HK-2 (cell line): Measurements from ENCODE around the gene EFCAB8.
"Not testable (repeated sequence)": the region's sequence is repeated elsewhere in the genome, so short reads cannot be mapped to it uniquely, and the experiment has no call there.

Source experiments
- DNase-seq: peaks from one replicate; pipeline ENCODE4 v3.0.0-alpha.2; 2018; ENCODE audit not compliant: unreplicated experiment

EFCAB8 gene

GRCh38 chr20:32841174-32841573, 17.5 kb upstream of the EFCAB8 start:
- DNase-seq, result no peak

DNA sequence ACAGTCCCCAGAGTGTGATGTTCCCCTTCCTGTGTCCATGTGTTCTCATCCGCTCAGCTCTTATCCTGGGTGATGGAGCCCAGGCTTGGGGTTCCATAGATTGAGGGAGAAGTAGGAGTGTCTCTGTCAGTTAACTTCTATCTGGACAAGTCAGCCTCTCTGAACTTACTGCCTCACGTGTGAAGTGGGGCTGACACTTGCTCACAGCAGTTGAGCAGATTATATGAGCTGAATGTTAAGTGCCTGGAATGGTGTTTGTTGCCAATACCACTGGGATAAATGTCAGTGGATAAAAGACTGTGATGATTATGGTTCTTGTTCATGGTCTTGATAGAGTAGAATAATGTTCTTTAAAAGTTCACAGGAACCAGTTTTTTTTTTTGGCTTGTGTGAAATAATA, 17.1 kb upstream of the EFCAB8 start:
- DNase-seq, result no peak

DNA sequence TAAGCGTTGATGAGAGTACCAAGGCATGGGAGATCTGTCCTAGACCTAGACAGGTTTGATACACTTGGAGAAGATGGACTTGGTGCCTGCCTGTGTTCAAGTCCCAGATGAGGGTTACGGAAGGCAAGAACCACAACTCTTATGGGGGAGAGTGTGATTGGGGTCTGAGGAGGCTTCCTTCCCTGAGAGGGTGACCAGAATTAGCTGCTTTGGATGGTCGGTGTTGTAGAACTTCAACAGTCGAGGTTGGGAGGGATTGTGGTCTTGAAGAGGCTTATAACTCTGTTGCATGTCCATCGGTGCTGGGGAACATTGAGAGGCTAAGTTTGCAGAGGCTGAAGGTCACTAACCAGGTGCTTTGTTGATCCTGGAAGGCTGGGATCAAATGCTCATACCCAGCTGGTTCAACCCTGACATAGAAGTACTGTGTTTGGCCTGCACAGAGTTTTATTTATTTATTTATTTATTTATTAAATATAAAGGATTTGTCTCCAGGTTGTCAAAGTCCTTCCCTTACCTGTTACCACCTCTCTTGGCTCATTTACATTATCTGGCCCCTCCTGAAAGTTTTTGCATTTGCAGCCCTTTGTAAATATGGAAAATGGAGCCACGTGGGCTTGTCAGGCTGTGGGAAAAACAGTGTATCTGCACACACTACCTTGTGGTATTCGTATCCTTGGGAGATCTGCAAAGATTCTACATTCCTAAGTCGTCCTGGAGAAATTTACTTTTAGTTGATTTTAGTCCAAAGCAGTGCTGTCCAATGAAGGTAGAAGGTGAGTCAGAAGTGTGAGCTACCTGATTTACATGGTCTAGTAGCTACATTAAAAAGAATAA, 15.8 kb upstream of the EFCAB8 start:
- no peak for DNase-seq

DNA sequence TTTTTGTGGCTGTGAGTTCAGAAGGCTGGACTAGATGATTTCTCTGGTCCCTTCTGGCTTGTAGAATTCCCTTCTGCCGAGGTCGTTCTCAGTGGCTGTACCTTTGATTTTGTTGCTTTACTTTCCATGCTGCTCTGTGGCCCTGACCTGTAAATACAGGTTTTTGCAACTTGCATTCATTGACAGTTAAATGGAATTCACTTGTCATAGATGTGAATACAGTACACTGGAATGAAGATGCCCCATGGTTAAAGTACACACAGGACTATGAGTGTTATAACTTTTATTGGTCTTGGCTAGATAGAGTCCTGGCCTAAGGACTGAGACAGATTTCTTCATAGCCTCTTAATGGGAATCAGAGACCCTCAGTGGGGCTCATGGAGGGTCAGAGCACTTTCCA, 12.9 kb upstream of the EFCAB8 start:
- DNase-seq, result no peak

DNA sequence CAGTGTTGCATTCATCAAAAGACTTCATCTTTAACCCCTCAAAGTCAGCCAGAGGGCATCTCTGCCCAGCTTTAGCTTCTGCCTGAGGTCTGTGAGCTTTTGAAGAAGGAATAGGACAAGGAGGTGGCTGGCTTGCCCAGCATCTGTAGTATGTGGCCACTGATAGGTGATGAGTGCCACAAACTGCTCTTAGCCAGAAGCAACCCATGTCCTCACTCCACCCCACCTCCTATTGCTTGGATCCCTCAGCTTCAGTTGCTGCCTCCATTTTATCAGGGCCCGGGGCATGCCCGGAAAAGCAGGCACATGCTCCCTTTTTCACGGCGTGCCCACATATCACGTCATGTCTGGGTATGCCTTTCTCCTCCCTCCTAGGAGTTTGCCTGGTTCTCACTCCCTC, 11.9 kb upstream of the EFCAB8 start:
- DNase-seq, result no peak

DNA sequence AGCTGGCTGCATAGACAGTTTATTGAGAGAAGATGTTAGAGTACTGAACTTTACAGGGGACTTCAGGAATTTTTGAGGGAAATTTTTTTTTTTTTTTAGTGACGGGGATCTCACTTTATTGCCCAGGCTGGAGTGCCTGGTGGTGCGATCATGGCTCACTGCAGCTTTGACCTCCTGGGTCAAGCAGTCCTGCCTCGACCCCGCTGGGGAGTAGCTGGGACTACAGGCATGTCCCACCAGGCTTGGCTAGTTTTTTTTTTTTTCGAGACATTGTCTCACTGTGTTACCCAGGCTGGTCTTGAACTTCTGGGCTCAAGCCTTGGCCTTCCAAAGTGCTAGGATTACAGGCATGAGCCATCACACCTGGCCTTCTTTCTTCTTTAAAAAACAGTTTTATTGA, 10.8 kb upstream of the EFCAB8 start:
- no peak for DNase-seq

- no peak for DNase-seq
These were observed 9.9 kb upstream of the EFCAB8 start for GRCh38 chr20:32848846-32849245.

GRCh38 chr20:32849577-32849976, 9.1 kb upstream of the EFCAB8 start:
- no peak for DNase-seq

GRCh38 chr20:32855387-32855786, 3.3 kb upstream of the EFCAB8 start:
- no peak for DNase-seq

- DNase-seq, result no peak
These were observed 534 bp upstream of the EFCAB8 start for GRCh38 chr20:32858189-32858588.

- DNase-seq, result no peak
These were observed 2.7 kb downstream of the EFCAB8 start for GRCh38 chr20:32861446-32861845.

DNA sequence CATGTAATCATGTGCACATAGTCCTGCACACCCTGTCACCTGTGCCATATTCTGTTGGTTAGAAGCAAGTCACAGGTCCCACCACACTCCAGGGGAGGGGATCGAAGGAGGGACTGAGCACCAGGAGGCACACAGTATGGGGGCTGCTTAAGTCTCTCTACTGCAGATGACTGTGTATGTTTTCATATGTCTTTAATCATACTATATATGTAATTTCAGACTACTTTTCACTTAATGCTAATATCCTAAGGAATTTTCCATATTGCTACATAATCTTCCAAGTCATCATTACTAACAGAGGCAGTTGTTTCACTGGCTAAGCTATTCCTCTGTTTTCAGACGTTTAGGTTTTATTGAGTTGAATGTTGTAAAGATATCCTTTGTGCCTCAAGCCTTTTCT, 10.8 kb downstream of the EFCAB8 start:
- no peak for DNase-seq

- DNase-seq, result not testable (repeated sequence)
These were observed 11.8 kb downstream of the EFCAB8 start for GRCh38 chr20:32870526-32870925.

DNA sequence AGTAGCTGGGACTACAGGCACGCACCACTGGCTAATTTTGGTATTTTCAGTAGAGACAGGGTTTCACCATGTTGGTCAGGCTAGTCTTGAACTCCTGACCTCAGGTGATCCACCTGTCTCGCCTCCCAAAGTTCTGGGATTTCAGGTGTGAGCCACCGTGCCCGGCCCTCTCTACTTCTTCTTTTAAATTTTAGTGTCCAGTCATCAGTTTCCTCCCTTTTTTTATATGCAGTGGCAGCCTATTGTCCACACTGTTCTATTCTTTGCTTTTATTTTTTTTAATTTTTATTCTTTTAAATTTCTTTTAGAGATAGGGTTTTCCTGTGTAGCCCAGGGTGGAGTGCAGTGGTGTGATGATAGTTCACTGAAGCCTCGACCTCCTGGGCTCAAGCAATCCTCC, 12.3 kb downstream of the EFCAB8 start:
- no peak for DNase-seq

GRCh38 chr20:32871627-32872160, 13.0 kb downstream of the EFCAB8 start:
- DNase-seq, result no peak

- DNase-seq, result no peak
These were observed 13.5 kb downstream of the EFCAB8 start for GRCh38 chr20:32872266-32872665.

DNA sequence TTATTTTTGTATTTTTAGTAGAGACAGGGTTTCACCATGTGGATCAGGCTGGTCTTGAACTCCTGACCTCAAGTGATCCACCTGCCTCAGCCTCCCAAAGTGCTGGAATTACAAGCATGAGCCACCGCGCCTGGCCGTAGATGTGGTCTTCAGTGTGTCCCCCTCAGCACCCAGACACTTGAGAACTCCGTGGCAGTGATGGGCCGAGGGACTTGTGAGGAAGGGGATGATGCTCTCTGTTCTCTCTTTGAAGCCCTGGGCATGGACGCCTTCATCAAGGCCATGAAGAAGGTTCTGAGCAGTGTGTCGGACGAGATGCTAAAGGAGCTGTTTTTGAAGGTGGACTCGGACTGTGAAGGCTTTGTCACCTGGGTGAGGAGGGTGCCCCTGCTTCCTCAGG, 16.9 kb downstream of the EFCAB8 start:
- no peak for DNase-seq

DNA sequence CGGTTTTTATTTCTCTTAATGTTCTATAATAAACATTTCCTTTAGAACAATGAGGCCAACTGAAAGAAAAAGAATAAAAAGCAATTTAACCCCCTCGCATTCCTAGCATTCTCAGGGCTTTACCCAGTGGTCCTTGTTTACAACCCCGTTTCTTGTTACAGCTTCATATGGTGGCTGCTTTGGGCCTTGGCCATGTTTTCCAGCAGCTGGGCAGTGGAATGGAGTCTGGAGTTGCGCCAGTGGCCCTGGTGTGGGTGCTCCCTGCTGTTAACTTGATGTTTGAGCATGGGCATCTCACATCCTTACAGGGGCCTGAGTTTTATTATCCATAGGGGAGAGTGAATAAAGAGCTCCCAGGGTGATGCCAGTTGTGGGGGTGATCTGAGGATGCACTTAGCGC, 18.8 kb downstream of the EFCAB8 start:
- DNase-seq, result no peak

DNA sequence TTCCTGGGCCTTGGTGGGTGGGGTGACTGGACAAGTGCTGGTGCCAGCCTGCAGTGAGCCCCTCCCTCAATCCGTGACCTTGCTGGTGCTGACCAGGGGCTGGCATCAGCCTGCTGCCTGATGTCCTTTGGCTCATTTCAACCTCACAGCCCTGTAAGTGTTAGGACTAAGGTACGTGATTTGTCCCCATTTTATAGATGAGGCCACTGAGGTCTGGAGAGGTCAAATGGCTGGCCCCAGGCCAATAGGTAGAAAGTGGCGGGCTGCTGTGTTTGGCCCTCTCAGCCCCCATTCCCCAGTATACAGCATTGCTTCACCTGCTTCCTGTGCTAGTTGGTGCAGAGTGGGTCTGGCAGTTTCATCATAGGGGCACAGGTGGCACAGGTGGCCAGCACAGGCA, 20.1 kb downstream of the EFCAB8 start:
- no peak for DNase-seq

DNA sequence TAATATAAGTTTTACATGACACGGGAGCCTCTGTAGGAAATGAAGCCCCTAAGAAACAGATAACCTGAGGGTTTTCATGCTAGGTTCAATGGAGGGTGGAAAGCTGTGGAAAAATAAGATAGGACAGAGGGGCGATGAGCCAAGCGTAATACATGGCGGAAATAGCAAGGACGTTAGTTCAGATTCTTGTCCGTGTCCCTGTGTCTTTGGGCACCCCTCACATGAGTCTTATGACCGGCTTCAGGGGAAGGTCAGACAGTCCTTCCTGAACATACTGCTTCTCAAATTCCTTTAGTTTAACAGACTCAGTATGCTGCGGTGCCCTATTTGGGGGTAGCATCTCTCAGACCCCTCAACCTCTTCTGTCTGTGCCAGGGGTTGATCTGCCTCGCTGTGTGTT, 20.8 kb downstream of the EFCAB8 start:
- no peak for DNase-seq

- no peak for DNase-seq
These were observed 21.9 kb downstream of the EFCAB8 start for GRCh38 chr20:32880635-32881034.

DNA sequence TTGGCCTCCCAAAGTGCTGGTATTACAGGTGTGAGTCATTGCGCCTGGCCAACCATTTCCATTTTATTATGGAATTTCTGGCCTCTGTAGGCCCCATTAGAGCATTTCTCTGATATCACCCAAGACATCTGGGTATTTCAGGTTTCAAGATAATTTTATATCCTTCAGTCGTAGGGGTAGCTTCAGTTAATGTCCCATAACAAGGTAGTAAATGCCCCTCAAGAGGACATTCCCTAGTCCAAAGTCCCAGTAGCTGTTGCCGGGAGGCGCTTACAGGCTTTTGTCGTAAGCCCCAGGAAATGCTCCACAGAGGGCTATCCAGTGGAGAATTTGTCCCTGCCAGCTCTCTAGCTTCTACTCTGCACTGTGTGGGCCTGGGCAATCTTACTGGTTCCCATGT, 24.4 kb downstream of the EFCAB8 start:
- DNase-seq, result no peak

DNA sequence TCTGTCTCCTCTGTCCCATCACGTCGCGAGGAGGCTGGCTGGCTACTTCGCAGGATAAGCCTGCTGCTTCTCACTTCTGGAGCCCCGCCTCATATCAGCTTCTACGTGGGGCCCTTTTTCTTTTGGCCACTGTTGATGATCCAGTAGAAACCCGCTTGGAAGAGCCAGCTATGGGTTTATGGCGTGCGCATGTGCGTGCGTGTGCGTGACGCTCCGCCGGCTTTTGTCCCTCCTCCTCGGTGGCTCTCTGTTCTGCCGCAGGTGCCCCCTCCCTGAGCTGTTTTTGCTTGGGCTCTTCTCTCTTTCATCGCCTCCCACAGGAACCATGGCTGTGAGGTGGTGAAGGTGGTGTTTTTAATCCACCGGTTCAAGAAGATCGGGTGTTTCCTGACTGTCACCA, 26.5 kb downstream of the EFCAB8 start:
- no peak for DNase-seq

DNA sequence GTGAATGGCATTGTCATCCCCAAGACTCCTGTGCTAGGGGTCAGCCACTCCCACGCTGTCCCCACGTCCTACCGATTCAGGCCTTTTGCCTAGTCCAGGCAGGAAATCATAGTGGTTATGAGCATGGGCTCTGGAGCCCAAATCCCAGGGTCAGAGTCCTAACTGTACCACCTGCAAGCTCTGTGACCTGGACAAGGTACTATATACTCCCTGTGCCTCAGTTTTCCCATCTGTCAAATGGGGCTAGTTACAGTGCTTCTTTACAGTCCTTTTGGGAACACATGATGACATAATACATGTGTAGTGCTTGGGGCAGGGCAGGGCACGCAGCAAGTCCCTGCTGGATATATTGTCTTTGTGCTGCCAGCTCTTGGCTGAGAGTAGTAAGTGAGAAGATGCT, 27.2 kb downstream of the EFCAB8 start:
- no peak for DNase-seq
